NCI-H2107 (cell line): Measurements from ENCODE around the gene CRBN.
A peak's percentile ranks its signal among the peaks of the same experiment; 100 is the strongest.

Experiments used
- DNase-seq: peaks from one replicate; lab custom pipeline; 2025; lab: John Stamatoyannopoulos, UW

CRBN gene

DNA sequence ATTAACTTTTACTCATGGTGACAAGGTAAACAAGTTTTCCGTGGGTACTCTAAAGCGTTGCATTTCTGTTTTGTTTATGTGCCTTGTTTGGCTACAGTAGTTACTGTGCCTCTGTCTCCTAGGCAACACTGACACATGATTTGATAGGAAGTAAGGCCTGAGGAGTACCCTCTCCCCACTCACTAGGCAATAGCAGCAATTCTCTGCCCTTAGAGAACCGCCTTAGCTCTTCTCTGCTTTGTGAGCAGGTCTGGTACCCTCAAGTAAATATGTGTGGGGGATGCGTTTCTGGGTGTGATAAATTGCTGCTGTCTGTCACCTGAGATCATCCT lies 69.2 kb downstream of the CRBN start, which contains the start of gene IL5RA:
TSS of gene IL5RA (minus strand) at position 76 of the 332 bp plus-strand sequence. CDS start 5,390 bp downstream, outside the sequence.
- DNase-seq: no peak

- DNase-seq: peak; percentile 4
Measured at GRCh38 chr3:3109407-3110298, 69.8 kb downstream of the CRBN start.

- no peak for DNase-seq
Measured at GRCh38 chr3:3107858-3108257, 71.6 kb downstream of the CRBN start.

- DNase-seq: no peak
Measured at GRCh38 chr3:3107181-3107580, 72.3 kb downstream of the CRBN start.

GRCh38 chr3:3105815-3106214 lies 73.7 kb downstream of the CRBN start:
- no peak for DNase-seq

GRCh38 chr3:3105246-3105645 lies 74.2 kb downstream of the CRBN start:
- DNase-seq: no peak

GRCh38 chr3:3102751-3103150 lies 76.7 kb downstream of the CRBN start:
- no peak for DNase-seq

- no peak for DNase-seq
Measured at GRCh38 chr3:3101660-3102458, 77.6 kb downstream of the CRBN start.
